BE2C (cell line): ENCODE results near the gene PIN1.
"Not testable (repeated sequence)": the region's sequence is repeated elsewhere in the genome, so short reads cannot be mapped to it uniquely, and the experiment has no call there.

Source experiments
- DNase-seq: peaks from one replicate; pipeline ENCODE4 v3.0.0-alpha.2; 2020
- H3K27me3 ChIP-seq: fragments of 250-450 bp; sonication (Bioruptor Pico); 2 replicates; pipeline ENCODE4 v1.5.1; 2020; ENCODE audit warnings: mild to moderate bottlenecking
- H3K36me3 ChIP-seq: fragments of 250-450 bp; sonication (Bioruptor Pico); 2 replicates; pipeline ENCODE4 v1.5.1; 2020; ENCODE audit warnings: mild to moderate bottlenecking
- H3K4me1 ChIP-seq: fragments of 250-450 bp; sonication (Bioruptor Pico); 2 replicates; pipeline ENCODE4 v1.5.1; 2020
- H3K4me3 ChIP-seq: 2 replicates; pipeline ENCODE4 v1.5.1; 2011; ENCODE audit warnings: low read depth, low read length
- H3K9me3 ChIP-seq: fragments of 250-450 bp; sonication (Bioruptor Pico); 2 replicates; pipeline ENCODE4 v1.5.1; 2020
- CTCF ChIP-seq: IDR thresholded peaks from 2 replicates; pipeline ENCODE4 v1.5.1; 2012; ENCODE audit warnings: mild to moderate bottlenecking, low read depth, low read length

Gene PIN1

GRCh38 chr19:9834307-9834725, 802 bp upstream of the PIN1 start:
- H3K4me1 ChIP-seq, result no peaks in the 10 kb centered on the region
- H3K36me3 ChIP-seq, result peaks cover 15% of the 10 kb centered on the region
- TF ChIP-seq CTCF, result no peak
- no peak for DNase-seq
- H3K9me3 ChIP-seq, result no peaks in the 10 kb centered on the region
- peak overlapping the region; percentile 66 for H3K4me3 ChIP-seq
- H3K27me3 ChIP-seq, result no peaks in the 10 kb centered on the region

GRCh38 chr19:9835507-9835949, 410 bp downstream of the PIN1 start:
- TF ChIP-seq CTCF, result no peak
- Histone ChIP-seq H3K4me1 (no peaks in the 10 kb centered on the region), H3K9me3 (no peaks in the 10 kb centered on the region), H3K4me3 (peak overlapping the region; percentile 92), H3K27me3 (no peaks in the 10 kb centered on the region), H3K36me3 (peaks cover 19% of the 10 kb centered on the region)
- no peak for DNase-seq

- Histone ChIP-seq H3K4me3 (peak overlapping the region; percentile 92), H3K9me3 (no peaks in the 10 kb centered on the region), H3K27me3 (no peaks in the 10 kb centered on the region), H3K4me1 (no peaks in the 10 kb centered on the region), H3K36me3 (peaks cover 24% of the 10 kb centered on the region)
- no peak for DNase-seq
- no peak for TF ChIP-seq CTCF
Observed at GRCh38 chr19:9836021-9836420, 903 bp downstream of the PIN1 start.

GRCh38 chr19:9838324-9838723, 3.2 kb downstream of the PIN1 start:
- Histone ChIP-seq H3K9me3 (no peaks in the 10 kb centered on the region), H3K27me3 (no peaks in the 10 kb centered on the region), H3K36me3 (peaks cover 47% of the 10 kb centered on the region), H3K4me3 (no peak overlapping the region), H3K4me1 (no peaks in the 10 kb centered on the region)
- no peak for TF ChIP-seq CTCF
- no peak for DNase-seq

GRCh38 chr19:9839415-9839814, 4.3 kb downstream of the PIN1 start:
- H3K36me3 ChIP-seq, result peaks cover 57% of the 10 kb centered on the region
- H3K27me3 ChIP-seq, result no peaks in the 10 kb centered on the region
- no peak for TF ChIP-seq CTCF
- no peak for DNase-seq
- H3K4me3 ChIP-seq, result no peak overlapping the region
- H3K4me1 ChIP-seq, result no peaks in the 10 kb centered on the region
- no peaks in the 10 kb centered on the region for H3K9me3 ChIP-seq

GRCh38 chr19:9842834-9843625, 7.9 kb downstream of the PIN1 start:
- TF ChIP-seq CTCF, result no peak
- DNase-seq, result no peak
- Histone ChIP-seq H3K4me1 (no peaks in the 10 kb centered on the region), H3K9me3 (no peaks in the 10 kb centered on the region), H3K36me3 (peaks cover 78% of the 10 kb centered on the region), H3K27me3 (no peaks in the 10 kb centered on the region), H3K4me3 (no peak overlapping the region)

- peaks cover 81% of the 10 kb centered on the region for H3K36me3 ChIP-seq
- not testable (repeated sequence) for H3K27me3 ChIP-seq, H3K4me1 ChIP-seq, H3K4me3 ChIP-seq, H3K9me3 ChIP-seq, DNase-seq
Observed at GRCh38 chr19:9843626-9844273, 8.6 kb downstream of the PIN1 start.
